ENCODE measurements around the gene NTNG1. TPM values are rescaled to one million over a fixed set of nuclear protein-coding genes. Genes with fewer than 3 reads are reported as not detected.

Gene NTNG1
- total RNA-seq, 1 donor from 2014 or later, result not detected

DNA sequence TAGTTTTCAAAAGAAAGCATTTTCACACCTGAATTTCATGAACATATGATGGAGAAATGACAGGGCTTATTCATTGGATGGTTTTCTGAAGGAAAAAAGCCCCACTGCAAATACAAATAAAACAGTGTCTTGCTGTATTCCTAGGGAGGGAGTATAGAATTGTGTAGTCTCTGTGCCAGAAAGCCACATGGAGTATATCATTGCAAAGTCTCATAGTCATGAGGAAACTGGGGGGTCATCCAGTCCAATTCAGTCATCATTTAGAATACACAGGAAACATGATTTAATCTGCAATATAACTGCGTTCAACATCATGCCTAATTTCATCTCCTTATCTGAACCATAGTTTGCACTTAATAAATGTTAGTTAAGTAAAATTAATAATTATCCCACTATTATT, 222.3 kb downstream of the NTNG1 start:
- Mint-ChIP-seq H3K9me3 (ENCODE audit: low read depth) (no peaks in the 10 kb centered on the region), H3K27me3 (ENCODE audit: low read depth) (no peaks in the 10 kb centered on the region), H3K36me3 (ENCODE audit: low read depth) (no peaks in the 10 kb centered on the region), H3K27ac (ENCODE audit: unreplicated experiment) (no peak overlapping the region), H3K4me3 (ENCODE audit: unreplicated experiment) (no peak overlapping the region), H3K4me1 (ENCODE audit: low read depth) (no peaks in the 10 kb centered on the region)
- no peak for DNase-seq (ENCODE audit: low spot score)
- no peak for TF ChIP-seq CTCF (IDR thresholded peaks at IDR 0.05)

DNA sequence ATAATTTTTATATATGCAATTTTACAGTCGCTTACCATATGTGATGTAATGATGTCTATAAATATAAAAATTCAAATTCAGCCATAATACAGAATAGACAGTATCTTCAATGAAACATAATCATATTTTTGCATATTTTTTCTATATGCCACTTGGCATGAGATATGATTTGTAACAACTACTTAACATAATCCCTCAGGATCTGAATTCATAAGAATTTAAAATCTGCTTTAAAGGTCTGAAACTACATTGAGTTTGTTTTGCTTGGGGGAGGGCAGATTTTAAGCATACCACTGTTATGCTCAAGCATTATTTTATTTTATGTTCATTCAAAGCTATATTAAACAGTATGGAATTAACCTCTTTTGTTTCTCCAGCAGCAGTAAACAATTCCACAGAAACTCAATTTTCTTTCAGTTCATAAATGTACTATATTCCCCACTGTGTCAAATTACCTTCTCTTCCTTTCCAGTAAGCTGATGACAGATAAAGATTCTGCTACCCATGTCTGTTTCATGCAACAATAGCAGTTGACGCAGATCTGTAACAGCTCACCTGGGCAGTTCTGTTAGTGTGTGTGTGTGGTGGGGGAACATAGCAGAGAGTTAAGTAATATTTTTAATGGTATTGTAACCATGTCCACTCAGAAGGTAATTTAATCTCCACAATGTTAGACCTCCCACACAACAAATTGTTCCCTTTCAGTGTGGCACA, 224.8 kb downstream of the NTNG1 start:
- Mint-ChIP-seq H3K4me3 (ENCODE audit: unreplicated experiment) (no peak overlapping the region), H3K36me3 (ENCODE audit: low read depth) (no peaks in the 10 kb centered on the region), H3K27me3 (ENCODE audit: low read depth) (no peaks in the 10 kb centered on the region), H3K27ac (ENCODE audit: unreplicated experiment) (no peak overlapping the region), H3K4me1 (ENCODE audit: low read depth) (no peaks in the 10 kb centered on the region), H3K9me3 (ENCODE audit: low read depth) (no peaks in the 10 kb centered on the region)
- no peak for TF ChIP-seq CTCF (IDR thresholded peaks at IDR 0.05)
- DNase-seq (ENCODE audit: low spot score), result no peak

DNA sequence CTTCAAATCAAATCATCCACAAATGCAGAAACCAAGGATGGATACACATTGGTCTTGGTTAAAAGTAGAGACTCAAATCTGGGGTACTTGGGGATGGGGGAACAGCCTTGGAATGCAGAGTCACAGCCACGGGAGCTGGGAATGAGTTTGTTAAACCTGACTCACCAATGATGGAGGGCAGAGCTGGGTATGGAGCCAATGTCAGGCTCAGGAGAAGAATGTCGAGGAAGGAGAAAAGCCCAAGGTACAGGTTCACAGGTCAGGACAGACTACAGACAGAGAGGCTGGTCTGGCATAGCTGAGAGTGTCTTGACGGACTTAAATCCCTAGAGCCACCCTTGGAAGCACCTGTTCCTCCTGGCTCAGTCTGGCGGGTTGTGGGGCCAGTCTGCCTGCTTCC, 237.6 kb downstream of the NTNG1 start:
- DNase-seq (ENCODE audit: low spot score), result no peak
- H3K4me1 Mint-ChIP-seq (ENCODE audit: low read depth), result no peaks in the 10 kb centered on the region
- H3K4me3 Mint-ChIP-seq (ENCODE audit: unreplicated experiment), result no peak overlapping the region
- no peaks in the 10 kb centered on the region for H3K27me3 Mint-ChIP-seq (ENCODE audit: low read depth)
- no peak for TF ChIP-seq CTCF (IDR thresholded peaks at IDR 0.05)
- no peaks in the 10 kb centered on the region for H3K36me3 Mint-ChIP-seq (ENCODE audit: low read depth)
- H3K27ac Mint-ChIP-seq (ENCODE audit: unreplicated experiment), result no peak overlapping the region
- H3K9me3 Mint-ChIP-seq (ENCODE audit: low read depth), result no peaks in the 10 kb centered on the region

DNA sequence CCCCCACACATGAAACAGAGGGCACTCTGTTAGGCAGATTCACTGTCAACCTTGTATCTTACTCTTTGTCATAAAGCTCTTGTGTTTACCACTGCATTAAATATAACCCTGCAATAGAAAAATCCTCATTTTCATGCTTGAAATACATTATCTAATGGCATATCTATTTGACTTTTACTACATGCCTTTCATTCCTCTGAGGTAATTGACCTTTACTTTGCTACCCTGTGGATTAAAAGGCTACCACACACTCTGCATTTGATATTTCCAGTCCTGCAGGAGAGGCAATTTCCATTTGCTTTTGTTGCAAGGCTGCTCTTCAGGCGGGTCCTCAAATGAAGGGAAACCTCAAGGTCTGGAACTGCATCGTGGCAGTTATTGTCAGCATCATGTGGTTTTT, 238.0 kb downstream of the NTNG1 start:
- no peak for DNase-seq (ENCODE audit: low spot score)
- no peak overlapping the region for H3K4me3 Mint-ChIP-seq (ENCODE audit: unreplicated experiment)
- H3K27me3 Mint-ChIP-seq (ENCODE audit: low read depth), result no peaks in the 10 kb centered on the region
- no peaks in the 10 kb centered on the region for H3K36me3 Mint-ChIP-seq (ENCODE audit: low read depth)
- TF ChIP-seq CTCF (IDR thresholded peaks at IDR 0.05), result no peak
- H3K4me1 Mint-ChIP-seq (ENCODE audit: low read depth), result no peaks in the 10 kb centered on the region
- no peaks in the 10 kb centered on the region for H3K9me3 Mint-ChIP-seq (ENCODE audit: low read depth)
- no peak overlapping the region for H3K27ac Mint-ChIP-seq (ENCODE audit: unreplicated experiment)

DNA sequence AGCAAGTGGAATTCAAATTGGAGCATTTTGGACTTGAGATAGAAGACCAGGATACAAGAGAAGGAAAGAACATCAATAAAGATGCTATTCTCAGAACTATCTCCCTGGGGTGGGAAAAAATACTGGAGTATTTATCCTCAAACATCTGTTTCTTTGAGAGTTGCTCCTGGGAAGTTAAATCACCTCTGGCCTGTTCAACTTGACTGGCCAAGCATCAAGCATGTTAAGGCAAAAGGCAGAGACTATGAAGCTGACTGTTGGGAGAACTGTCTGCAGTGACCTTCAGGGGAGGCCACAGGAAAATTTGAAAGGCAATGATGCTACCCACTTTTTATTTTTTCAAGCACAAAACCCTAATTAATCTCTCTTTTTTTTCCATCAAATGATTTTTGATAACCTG, 239.0 kb downstream of the NTNG1 start:
- no peaks in the 10 kb centered on the region for H3K27me3 Mint-ChIP-seq (ENCODE audit: low read depth)
- no peak for DNase-seq (ENCODE audit: low spot score)
- no peak overlapping the region for H3K27ac Mint-ChIP-seq (ENCODE audit: unreplicated experiment)
- H3K36me3 Mint-ChIP-seq (ENCODE audit: low read depth), result no peaks in the 10 kb centered on the region
- no peak for TF ChIP-seq CTCF (IDR thresholded peaks at IDR 0.05)
- no peak overlapping the region for H3K4me3 Mint-ChIP-seq (ENCODE audit: unreplicated experiment)
- no peaks in the 10 kb centered on the region for H3K4me1 Mint-ChIP-seq (ENCODE audit: low read depth)
- no peaks in the 10 kb centered on the region for H3K9me3 Mint-ChIP-seq (ENCODE audit: low read depth)
